MV-4-11 (cell line): Measurements from ENCODE around the gene EGFR.
"Not testable (repeated sequence)": the region's sequence is repeated elsewhere in the genome, so short reads cannot be mapped to it uniquely, and the experiment has no call there.

Experiments
- DNase-seq: peaks from one replicate; lab custom pipeline; 2025; lab: John Stamatoyannopoulos, UW

The EGFR gene

DNA sequence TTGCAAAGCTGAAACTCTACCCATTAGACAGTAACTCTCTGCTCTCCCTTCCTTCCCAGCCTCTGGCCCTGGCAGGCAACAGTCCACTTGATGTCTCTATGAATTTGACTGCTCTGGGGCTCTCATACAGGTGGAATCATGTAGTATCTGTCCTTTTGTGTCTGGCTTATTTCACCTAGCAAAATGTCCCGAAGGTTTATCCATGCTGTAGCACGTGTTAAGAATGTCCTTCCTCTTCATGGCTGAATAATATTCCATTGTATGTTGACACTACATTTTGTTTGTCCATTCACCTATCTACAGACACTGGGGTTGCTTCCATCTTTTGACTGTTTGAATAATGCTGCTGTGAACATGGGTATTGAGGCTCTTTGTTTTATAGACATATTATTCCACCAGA is 128.9 kb downstream of the EGFR start:
- DNase-seq = no peak

DNA sequence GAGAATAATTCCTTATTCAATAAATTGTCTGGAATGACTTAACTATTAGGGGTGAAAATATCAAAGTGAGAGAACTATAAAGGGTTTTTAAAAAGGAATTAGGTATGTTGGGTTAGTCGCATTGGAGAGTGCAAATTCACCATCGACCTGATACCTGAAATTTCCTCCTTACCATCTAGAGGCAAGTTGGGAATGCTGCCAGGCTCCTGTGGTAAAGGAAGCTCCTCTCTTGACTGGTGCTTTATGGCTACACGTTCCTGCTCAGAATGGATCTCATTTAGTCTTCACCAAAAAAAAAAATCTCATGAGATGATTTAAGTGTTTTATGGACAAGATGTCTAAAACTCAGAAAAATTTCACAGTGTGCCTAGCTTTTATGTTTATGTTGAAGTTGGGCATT is 129.8 kb downstream of the EGFR start:
- DNase-seq = no peak

- DNase-seq = no peak
These were observed 130.2 kb downstream of the EGFR start for GRCh38 chr7:55149001-55149400.

DNA sequence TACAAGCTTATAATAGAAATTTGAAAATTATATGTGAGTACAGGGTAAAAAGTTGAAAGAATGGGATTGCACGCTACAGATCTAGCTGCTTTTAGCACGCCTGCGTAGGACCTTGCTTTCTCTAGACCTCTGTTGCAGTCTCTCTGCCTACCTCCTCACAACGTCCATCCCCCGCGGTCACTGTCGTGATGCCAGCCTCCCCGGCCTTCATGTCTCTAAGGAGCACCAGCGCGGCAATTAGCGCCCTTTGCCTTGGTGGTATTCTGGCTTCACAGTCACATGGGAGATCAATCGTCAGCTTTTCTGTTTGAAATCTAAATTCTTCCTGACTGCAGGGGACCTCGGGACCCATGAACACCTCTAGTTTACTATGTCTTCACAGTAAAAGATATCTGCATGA is 131.3 kb downstream of the EGFR start:
- DNase-seq = no peak

DNA sequence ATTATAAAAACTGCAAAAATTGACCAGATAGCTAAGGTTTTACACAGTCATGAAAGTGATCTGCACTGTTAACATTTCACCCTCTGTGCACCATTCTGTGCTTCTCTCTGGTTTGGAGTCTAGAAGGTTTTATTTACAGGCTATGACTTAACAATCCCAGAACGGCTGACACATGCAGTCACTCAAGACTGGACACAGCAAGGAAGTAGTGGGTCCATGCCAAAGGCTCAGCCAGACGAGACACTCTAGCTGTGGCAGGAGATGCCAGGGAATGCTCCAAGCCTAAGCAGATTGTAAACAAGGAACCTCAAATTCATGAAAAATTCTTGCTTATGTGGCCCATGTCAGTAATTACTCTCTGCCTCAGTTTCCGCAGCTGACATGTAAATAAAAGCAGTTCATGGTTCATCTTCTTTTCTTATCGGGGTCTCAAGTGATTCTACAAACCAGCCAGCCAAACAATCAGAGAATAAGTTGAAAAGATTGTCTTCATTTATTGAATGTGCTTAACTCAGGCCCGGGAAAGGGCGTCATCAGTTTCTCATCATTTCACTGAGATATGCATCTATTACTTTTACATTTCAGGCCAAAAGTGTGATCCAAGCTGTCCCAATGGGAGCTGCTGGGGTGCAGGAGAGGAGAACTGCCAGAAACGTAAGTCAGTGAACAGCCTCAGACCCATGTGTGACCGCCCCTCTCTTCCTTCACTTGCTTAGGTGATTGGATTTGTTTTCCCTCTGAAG is 132.1 kb downstream of the EGFR start:
- DNase-seq = no peak

GRCh38 chr7:55152516-55152915 is 133.7 kb downstream of the EGFR start:
- DNase-seq = no peak

- DNase-seq = no peak
These were observed 135.3 kb downstream of the EGFR start for GRCh38 chr7:55154096-55154495.

GRCh38 chr7:55155351-55156117 is 136.7 kb downstream of the EGFR start:
- DNase-seq = no peak

- no peak for DNase-seq
These were observed 138.3 kb downstream of the EGFR start for GRCh38 chr7:55156919-55157763.

DNA sequence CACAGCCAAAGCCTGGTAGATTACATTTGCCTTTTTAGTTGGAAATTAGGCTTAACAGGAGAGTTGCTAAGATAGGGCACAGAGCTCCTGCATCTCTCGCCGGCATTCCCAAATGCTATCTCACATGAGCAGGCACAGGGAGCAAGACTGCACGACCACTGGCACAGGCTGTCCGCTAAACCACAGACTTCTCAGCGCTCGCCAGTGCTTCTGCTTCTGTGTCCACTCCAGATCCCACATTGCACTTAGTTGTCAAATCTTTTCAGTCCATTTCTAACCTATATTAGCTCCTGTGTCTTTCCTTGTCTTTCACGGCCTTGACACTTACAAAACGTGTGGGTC is 138.9 kb downstream of the EGFR start:
- no peak for DNase-seq

- no peak for DNase-seq
These were observed 139.9 kb downstream of the EGFR start for GRCh38 chr7:55158541-55159382.

DNA sequence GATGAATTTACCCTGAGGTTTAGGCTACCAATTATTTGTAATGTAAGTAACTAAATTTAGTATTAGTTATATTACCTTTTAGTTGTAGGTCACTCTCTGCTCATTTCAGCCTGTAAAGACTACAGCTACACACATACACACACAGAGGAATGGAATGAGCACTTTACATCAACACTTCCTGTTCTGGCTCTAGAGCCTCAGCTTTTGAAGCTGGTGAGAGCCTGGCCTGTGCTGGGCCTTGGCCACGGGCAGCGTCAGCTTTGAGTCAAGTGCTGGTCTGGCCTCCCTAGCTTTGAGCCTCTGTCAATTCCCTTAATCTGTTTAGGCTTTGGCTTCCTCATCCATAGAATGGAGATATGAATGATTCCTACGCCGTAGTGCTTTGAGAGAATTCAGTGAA is 141.7 kb downstream of the EGFR start:
- DNase-seq = no peak

DNA sequence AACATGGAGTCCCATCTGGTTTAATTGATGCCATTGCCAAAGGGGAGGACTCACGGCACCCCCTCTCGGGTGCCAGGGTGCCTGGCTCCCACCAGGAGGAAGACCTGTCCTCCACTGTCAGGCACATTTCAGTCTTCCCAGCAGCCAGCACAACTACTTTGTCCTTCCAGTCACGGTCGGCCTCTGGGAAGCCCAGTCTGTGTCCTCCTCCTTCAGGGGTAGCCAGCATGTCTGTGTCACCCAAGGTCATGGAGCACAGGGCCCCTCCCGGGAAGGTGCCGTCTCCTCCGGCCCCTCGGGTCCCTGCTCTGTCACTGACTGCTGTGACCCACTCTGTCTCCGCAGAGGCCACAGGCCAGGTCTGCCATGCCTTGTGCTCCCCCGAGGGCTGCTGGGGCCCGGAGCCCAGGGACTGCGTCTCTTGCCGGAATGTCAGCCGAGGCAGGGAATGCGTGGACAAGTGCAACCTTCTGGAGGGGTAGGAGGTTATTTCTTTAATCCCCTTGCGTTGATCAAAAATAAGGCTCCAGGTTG is 142.4 kb downstream of the EGFR start:
- DNase-seq = no peak

DNA sequence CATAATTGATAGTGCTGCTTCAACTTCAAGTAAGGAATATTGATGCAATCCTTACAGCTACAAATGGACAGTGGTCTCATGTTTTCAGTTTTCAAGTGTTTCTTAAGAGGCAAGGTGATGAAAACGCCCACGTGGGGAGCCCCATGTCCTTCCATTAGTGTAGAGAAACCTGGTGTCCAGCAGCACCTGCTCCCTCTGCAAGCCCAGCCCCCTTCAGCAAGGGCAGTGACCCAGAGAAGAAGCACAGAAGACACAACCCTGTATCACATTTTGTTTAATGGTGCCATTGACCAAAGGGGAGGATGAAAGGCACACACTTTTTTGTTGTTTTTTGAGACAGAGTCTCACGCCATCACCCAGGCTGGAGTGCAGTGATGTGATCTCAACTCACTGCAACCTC is 143.7 kb downstream of the EGFR start:
- DNase-seq = no peak

- no peak for DNase-seq
These were observed 144.9 kb downstream of the EGFR start for GRCh38 chr7:55163733-55164132.

- no peak for DNase-seq
These were observed 145.7 kb downstream of the EGFR start for GRCh38 chr7:55164527-55164926.

DNA sequence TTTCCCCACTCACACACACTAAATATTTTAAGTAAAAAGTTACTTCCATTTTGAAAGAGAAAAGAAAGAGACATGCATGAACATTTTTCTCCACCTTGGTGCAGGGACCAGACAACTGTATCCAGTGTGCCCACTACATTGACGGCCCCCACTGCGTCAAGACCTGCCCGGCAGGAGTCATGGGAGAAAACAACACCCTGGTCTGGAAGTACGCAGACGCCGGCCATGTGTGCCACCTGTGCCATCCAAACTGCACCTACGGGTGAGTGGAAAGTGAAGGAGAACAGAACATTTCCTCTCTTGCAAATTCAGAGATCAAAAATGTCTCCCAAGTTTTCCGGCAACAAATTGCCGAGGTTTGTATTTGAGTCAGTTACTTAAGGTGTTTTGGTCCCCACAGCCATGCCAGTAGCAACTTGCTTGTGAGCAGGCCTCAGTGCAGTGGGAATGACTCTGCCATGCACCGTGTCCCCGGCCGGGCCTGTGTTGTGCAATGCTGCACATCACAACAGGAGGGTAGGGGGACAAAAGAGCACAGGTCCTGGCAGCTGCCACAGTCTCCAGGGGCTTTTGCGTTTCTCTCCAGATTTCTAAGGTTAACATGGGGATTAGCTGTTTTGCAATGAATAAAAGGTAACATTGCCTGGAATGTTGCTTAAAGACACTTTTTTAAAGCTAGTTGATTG is 146.5 kb downstream of the EGFR start:
- no peak for DNase-seq

GRCh38 chr7:55167296-55167695 is 148.5 kb downstream of the EGFR start:
- not testable (repeated sequence) for DNase-seq

- DNase-seq = no peak
These were observed 151.7 kb downstream of the EGFR start for GRCh38 chr7:55170335-55171069.

- DNase-seq = no peak
These were observed 152.3 kb downstream of the EGFR start for GRCh38 chr7:55171157-55171556.
